Neural progenitor cell (in vitro differentiated cells): ENCODE data around the gene ABCC4. TPM values are rescaled to one million over a fixed set of nuclear protein-coding genes. Genes with fewer than 3 reads are reported as not detected.

Experiments
- DNase-seq: peaks from one replicate; pipeline ENCODE4 v3.0.0-alpha.2; 2016; ENCODE audit warnings: low spot score
- H2AFZ ChIP-seq: fragments of 200-600 bp; sonication (generic); replicated peaks from 2 replicates; pipeline ENCODE4 v1.6.1; 2016; ENCODE audit warnings: antibody characterized with exemption
- H3F3A ChIP-seq: fragments of 200-600 bp; sonication (generic); 2 replicates; pipeline ENCODE4 v1.6.1; 2016; ENCODE audit warnings: antibody characterized with exemption, low read depth
- H3K27ac ChIP-seq: fragments of 200-600 bp; sonication (generic); 2 replicates; pipeline ENCODE4 v1.5.1; 2016; ENCODE audit warnings: mild to moderate bottlenecking
- H3K27me3 ChIP-seq: fragments of 200-600 bp; sonication (generic); 2 replicates; pipeline ENCODE4 v1.6.1; 2016; ENCODE audit warnings: mild to moderate bottlenecking, moderate library complexity
- H3K36me3 ChIP-seq: fragments of 200-600 bp; sonication (generic); 2 replicates; pipeline ENCODE4 v1.5.1; 2016
- H3K4me1 ChIP-seq: fragments of 200-600 bp; sonication (generic); 2 replicates; pipeline ENCODE4 v1.6.1; 2016; ENCODE audit warnings: mixed run types
- H3K4me2 ChIP-seq: fragments of 200-600 bp; sonication (generic); 2 replicates; pipeline ENCODE4 v1.6.1; 2016
- H3K4me3 ChIP-seq: fragments of 200-600 bp; sonication (generic); 2 replicates; pipeline ENCODE4 v1.5.1; 2016
- H3K79me2 ChIP-seq: fragments of 200-600 bp; sonication (generic); 2 replicates; pipeline ENCODE4 v1.6.1; 2016; ENCODE audit warnings: low read depth
- H3K9ac ChIP-seq: fragments of 200-600 bp; sonication (generic); 2 replicates; pipeline ENCODE4 v1.6.1; 2016
- H3K9me3 ChIP-seq: fragments of 200-600 bp; sonication (generic); 2 replicates; pipeline ENCODE4 v1.5.1; 2016; ENCODE audit warnings: low read depth
- H4K20me1 ChIP-seq: fragments of 200-600 bp; sonication (generic); 2 replicates; pipeline ENCODE4 v1.6.1; 2016; ENCODE audit warnings: low read depth
- H3K27ac Mint-ChIP-seq: 3 replicates; pipeline ENCODE4 v1.8.0; 2021; ENCODE audit warnings: mixed read lengths
- H3K27me3 Mint-ChIP-seq: 2 replicates; pipeline ENCODE4 v1.8.0; 2022; ENCODE audit warnings: low read depth, mild to moderate bottlenecking, inconsistent platforms, moderate library complexity, mixed read lengths; ENCODE audit not compliant: insufficient read depth
- H3K36me3 Mint-ChIP-seq: 3 replicates; pipeline ENCODE4 v1.8.0; 2021; ENCODE audit warnings: mixed read lengths
- H3K4me1 Mint-ChIP-seq: 3 replicates; pipeline ENCODE4 v1.8.0; 2021; ENCODE audit warnings: mixed read lengths
- H3K4me3 Mint-ChIP-seq: 3 replicates; pipeline ENCODE4 v1.8.0; 2021; ENCODE audit warnings: mild to moderate bottlenecking, moderate library complexity, mixed read lengths
- H3K9me3 Mint-ChIP-seq: 3 replicates; pipeline ENCODE4 v1.8.0; 2020; ENCODE audit warnings: mixed read lengths
- CTCF ChIP-seq: fragments of 200-600 bp; sonication (generic); IDR thresholded peaks from 2 replicates; pipeline ENCODE4 v1.5.1; 2017; ENCODE audit warnings: antibody characterized with exemption, mild to moderate bottlenecking
- EZH2 ChIP-seq: fragments of 200-600 bp; sonication (generic); IDR thresholded peaks from 2 replicates; pipeline ENCODE4 v1.6.1; 2017; ENCODE audit warnings: antibody characterized with exemption, mild to moderate bottlenecking, moderate library complexity
- EZH2phosphoT487 ChIP-seq: fragments of 200-600 bp; sonication (generic); IDR thresholded peaks from 2 replicates; pipeline ENCODE4 v1.6.1; 2017; ENCODE audit warnings: antibody characterized with exemption
- total RNA-seq: library from RNA; depleted of rRNA; stranded (reverse); fragments of >200 nt; gene quantifications from 2 replicates; pipeline ENCODE4 v1.2.3, GENCODE V29; 2015; ENCODE audit warnings: low replicate concordance

The ABCC4 gene
- total RNA-seq, 1 donor from 2014 or later, result 23.6 TPM

- H3K4me2 ChIP-seq, result no peak overlapping the region
- H4K20me1 ChIP-seq, result no peaks in the 10 kb centered on the region
- peak overlapping the region; percentile 40 for H2AFZ ChIP-seq
- Mint-ChIP-seq H3K27me3 (peaks cover under 1% of the 10 kb centered on the region), H3K4me1 (peaks cover 13% of the 10 kb centered on the region), H3K36me3 (no peaks in the 10 kb centered on the region), H3K4me3 (no peak overlapping the region), H3K9me3 (no peaks in the 10 kb centered on the region), H3K27ac (no peak overlapping the region)
- H3K9ac ChIP-seq, result no peak overlapping the region
- no peaks in the 10 kb centered on the region for H3K36me3 ChIP-seq
- H3F3A ChIP-seq, result peaks cover 10% of the 10 kb centered on the region
- no peak for DNase-seq
- peaks cover 18% of the 10 kb centered on the region for H3K4me1 ChIP-seq
- H3K9me3 ChIP-seq, result no peaks in the 10 kb centered on the region
- no peaks in the 10 kb centered on the region for H3K79me2 ChIP-seq
- no peaks in the 10 kb centered on the region for H3K27me3 ChIP-seq
- TF ChIP-seq EZH2 (no peak), CTCF (peak; percentile 8), EZH2phosphoT487 (no peak)
- H3K27ac ChIP-seq, result no peak overlapping the region
- H3K4me3 ChIP-seq, result no peak overlapping the region
Measured at GRCh38 chr13:95002126-95002525, 299.1 kb downstream of the ABCC4 start.

- Mint-ChIP-seq H3K36me3 (no peaks in the 10 kb centered on the region), H3K4me1 (peaks cover 23% of the 10 kb centered on the region), H3K27ac (no peak overlapping the region), H3K4me3 (no peak overlapping the region), H3K9me3 (no peaks in the 10 kb centered on the region), H3K27me3 (no peaks in the 10 kb centered on the region)
- Histone ChIP-seq H3F3A (peaks cover 16% of the 10 kb centered on the region), H3K9ac (no peak overlapping the region), H3K4me1 (peaks cover 22% of the 10 kb centered on the region), H4K20me1 (no peaks in the 10 kb centered on the region), H3K79me2 (no peaks in the 10 kb centered on the region), H3K27me3 (no peaks in the 10 kb centered on the region), H3K27ac (no peak overlapping the region), H3K36me3 (no peaks in the 10 kb centered on the region), H2AFZ (no peak overlapping the region), H3K9me3 (no peaks in the 10 kb centered on the region), H3K4me3 (no peak overlapping the region), H3K4me2 (no peak overlapping the region)
- DNase-seq, result no peak
- TF ChIP-seq EZH2phosphoT487, result no peak
- no peak for TF ChIP-seq CTCF
- TF ChIP-seq EZH2, result no peak
Measured at GRCh38 chr13:94999871-95000270, 301.4 kb downstream of the ABCC4 start.

- H3K27me3 Mint-ChIP-seq, result no peaks in the 10 kb centered on the region
- Histone ChIP-seq H3K4me1 (peaks cover 9% of the 10 kb centered on the region), H4K20me1 (no peaks in the 10 kb centered on the region), H2AFZ (no peak overlapping the region), H3K9me3 (no peaks in the 10 kb centered on the region), H3K4me3 (no peak overlapping the region), H3K36me3 (no peaks in the 10 kb centered on the region), H3K4me2 (no peak overlapping the region), H3K27ac (no peak overlapping the region), H3F3A (peaks cover 6% of the 10 kb centered on the region), H3K79me2 (no peaks in the 10 kb centered on the region), H3K9ac (no peak overlapping the region), H3K27me3 (no peaks in the 10 kb centered on the region)
- no peak overlapping the region for H3K4me3 Mint-ChIP-seq
- no peak for TF ChIP-seq EZH2
- no peak for TF ChIP-seq CTCF
- TF ChIP-seq EZH2phosphoT487, result no peak
- DNase-seq, result no peak
- H3K9me3 Mint-ChIP-seq, result no peaks in the 10 kb centered on the region
- H3K4me1 Mint-ChIP-seq, result peaks cover 22% of the 10 kb centered on the region
- no peak overlapping the region for H3K27ac Mint-ChIP-seq
- H3K36me3 Mint-ChIP-seq, result no peaks in the 10 kb centered on the region
Measured at GRCh38 chr13:94997126-94997525, 304.1 kb downstream of the ABCC4 start.
